SK-N-SH (cell line): ENCODE results near the gene CSNK2A1. TPM values are rescaled to one million over a fixed set of nuclear protein-coding genes. Genes with fewer than 3 reads are reported as not detected.
A peak's percentile ranks its signal among the peaks of the same experiment; 100 is the strongest.

ENCODE experiments used
- CTCF ChIA-PET: fragments of 300-600, 350-600 bp; formaldehyde crosslinking; extraction: SDS; loops from one replicate; lab custom pipeline; 2021; lab: Yijun Ruan, JAX
- POLR2A ChIA-PET: fragments of 350-600 bp; sonication (Branson Sonifier 250); formaldehyde crosslinking; extraction: SDS; loops from one replicate; lab custom pipeline; 2020; ENCODE audit warnings: antibody characterized with exemption, inconsistent platforms; lab: Yijun Ruan, JAX
- DNase-seq: peaks from one replicate; pipeline ENCODE4 v3.0.0; 2012
- H2AFZ ChIP-seq: fragments of 200-600 bp; sonication (generic); 2 replicates; pipeline ENCODE4 v1.8.1; 2016; ENCODE audit warnings: antibody characterized with exemption, mild to moderate bottlenecking, low read depth
- H3F3A ChIP-seq: fragments of 200-600 bp; sonication (generic); replicated peaks from 2 replicates; pipeline ENCODE3; 2016; ENCODE audit warnings: antibody characterized with exemption, mild to moderate bottlenecking; ENCODE audit not compliant: insufficient read depth
- H3K27ac ChIP-seq, 2 experiments: fragments of 200-500 bp in 1 of 2; fragments of 200-600 bp in 1 of 2; sonication (Bioruptor generic) in 1 of 2; sonication (generic), shearing (Covaris generic) in 1 of 2; 2 replicates each; pipeline versions ENCODE4 v1.5.1 to v1.6.1; 2014 to 2016; ENCODE audit warnings: low read depth in 2 of 2, inconsistent platforms in 1 of 2, low read length in 1 of 2, mild to moderate bottlenecking in 1 of 2, mixed read lengths in 1 of 2
- H3K27me3 ChIP-seq: fragments of 200-600 bp; sonication (generic), shearing (Covaris generic); 2 replicates; pipeline ENCODE4 v1.6.1; 2016; ENCODE audit warnings: mixed run types; ENCODE audit not compliant: insufficient read depth
- H3K36me3 ChIP-seq, 2 experiments: fragments of 200-500 bp in 1 of 2; fragments of 200-600 bp in 1 of 2; sonication (Bioruptor generic) in 1 of 2; sonication (generic) in 1 of 2; replicated peaks in 1 of 2; 2 replicates each; pipeline versions ENCODE3 to v1.5.1; 2014 to 2016; ENCODE audit warnings: low read length in 1 of 2, mild to moderate bottlenecking in 1 of 2; ENCODE audit not compliant: insufficient read depth in 2 of 2, control insufficient read depth in 1 of 2
- H3K4me1 ChIP-seq, 2 experiments: fragments of 200-500 bp in 1 of 2; fragments of 200-600 bp in 1 of 2; sonication (Bioruptor generic) in 1 of 2; sonication (generic), shearing (Covaris generic) in 1 of 2; 2 replicates each; pipeline versions ENCODE4 v1.5.1 to v1.6.1; 2014 to 2016; ENCODE audit warnings: low read depth in 1 of 2, low read length in 1 of 2, mixed run types in 1 of 2; ENCODE audit not compliant: insufficient read depth in 2 of 2, control insufficient read depth in 1 of 2
- H3K4me2 ChIP-seq: fragments of 200-600 bp; sonication (generic), shearing (Covaris generic); 2 replicates; pipeline ENCODE4 v1.6.1; 2017; ENCODE audit warnings: mixed run types
- H3K4me3 ChIP-seq, 2 experiments: fragments of 200-500 bp in 1 of 2; fragments of 200-600 bp in 1 of 2; sonication (Bioruptor generic) in 1 of 2; sonication (generic), shearing (Covaris generic) in 1 of 2; 2 replicates each; pipeline versions ENCODE4 v1.5.1 to v1.8.1; 2014 to 2016; ENCODE audit warnings: low read depth in 2 of 2, inconsistent platforms in 1 of 2, low read length in 1 of 2, mild to moderate bottlenecking in 1 of 2, mixed read lengths in 1 of 2, moderate library complexity in 1 of 2
- H3K79me2 ChIP-seq: fragments of 200-600 bp; sonication (generic); 2 replicates; pipeline ENCODE4 v1.8.1; 2017; ENCODE audit warnings: mild to moderate bottlenecking; ENCODE audit not compliant: insufficient read depth
- H3K9ac ChIP-seq: fragments of 200-600 bp; sonication (generic); 2 replicates; pipeline ENCODE4 v1.6.1; 2017; ENCODE audit warnings: mixed run types
- H3K9me2 ChIP-seq: fragments of 200-600 bp; sonication (generic); 2 replicates; pipeline ENCODE4 v1.6.1; 2017; ENCODE audit warnings: mixed run types
- H3K9me3 ChIP-seq: fragments of 200-600 bp; sonication (generic); 2 replicates; pipeline ENCODE4 v1.6.1; 2017; ENCODE audit warnings: mixed run types, mild to moderate bottlenecking, moderate library complexity
- H4K20me1 ChIP-seq: fragments of 200-600 bp; sonication (generic); 2 replicates; pipeline ENCODE4 v1.6.1; 2017; ENCODE audit warnings: mild to moderate bottlenecking, mixed run types; ENCODE audit not compliant: insufficient read depth
- CTCF ChIP-seq: fragments of 200-600 bp; sonication (generic); IDR thresholded peaks from 2 replicates; pipeline ENCODE4 v1.6.1; 2017; ENCODE audit warnings: antibody characterized with exemption, mild to moderate bottlenecking, moderate library complexity
- EP300 ChIP-seq, 2 experiments: IDR thresholded peaks; 2 replicates each; pipeline versions ENCODE4 v1.4.0 to v1.6.1; 2012; ENCODE audit warnings: borderline replicate concordance in 1 of 2, low read depth in 1 of 2, low read length in 1 of 2
- IRF3 ChIP-seq: fragments of 150-350 bp; IDR thresholded peaks from 2 replicates; pipeline ENCODE4 v1.6.1; 2016; ENCODE audit warnings: mild to moderate bottlenecking, low read depth, low read length
- JUND ChIP-seq: IDR thresholded peaks from 2 replicates; pipeline ENCODE4 v1.4.0; 2012
- MXI1 ChIP-seq: IDR thresholded peaks from 2 replicates; pipeline ENCODE4 v1.6.1; 2012; ENCODE audit warnings: mild to moderate bottlenecking, low read depth, low read length, improper control_type of control experiment
- NRF1 ChIP-seq: IDR thresholded peaks from 2 replicates; pipeline ENCODE4 v1.6.1; 2012; ENCODE audit warnings: low read depth, mild to moderate bottlenecking, low read length
- POLR2AphosphoS5 ChIP-seq: IDR thresholded peaks from 2 replicates; pipeline ENCODE4 v1.6.1; 2012; ENCODE audit warnings: low read depth, low read length
- RAD21 ChIP-seq: IDR thresholded peaks from 2 replicates; pipeline ENCODE4 v1.6.1; 2012; ENCODE audit warnings: mild to moderate bottlenecking, low read length
- REST ChIP-seq: IDR thresholded peaks from 2 replicates; pipeline ENCODE4 v1.6.1; 2012; ENCODE audit warnings: mild to moderate bottlenecking, low read depth, low read length, moderate library complexity
- RFX5 ChIP-seq: IDR thresholded peaks from 2 replicates; pipeline ENCODE4 v1.6.1; 2012; ENCODE audit warnings: mild to moderate bottlenecking, improper control_type of control experiment, low read length
- SIN3A ChIP-seq: IDR thresholded peaks from 2 replicates; pipeline ENCODE4 v1.6.1; 2012; ENCODE audit warnings: low read depth, mild to moderate bottlenecking, low read length, moderate library complexity, borderline replicate concordance
- SMC3 ChIP-seq: IDR thresholded peaks from 2 replicates; pipeline ENCODE4 v1.6.1; 2012; ENCODE audit warnings: low read depth, low read length, improper control_type of control experiment
- USF1 ChIP-seq: IDR thresholded peaks from 2 replicates; pipeline ENCODE4 v1.4.0; 2012; ENCODE audit warnings: low read depth, borderline replicate concordance
- WGBS: methylation state at CpG from one replicate; pipeline ENCODE4 v1.1.6; 2017; ENCODE audit warnings: low lambda C conversion rate; 5-methylcytosine and 5-hydroxymethylcytosine counted together
- polyA plus RNA-seq, 3 experiments: library from polyadenylated mRNA; depleted of rRNA; stranded (reverse); fragments of >200 nt; gene quantifications; 2 replicates each; pipeline ENCODE4 v1.2.3, GENCODE V29; 2012

Gene CSNK2A1
- polyA plus RNA-seq, 1 of the 3 experiments (the other 2 are of a cell fraction), result 61.9 TPM

GRCh38 chr20:431012-431904 is 112.3 kb downstream of the CSNK2A1 start:
- H3K9me2 ChIP-seq, result no peaks in the 10 kb centered on the region
- peaks cover 12% of the 10 kb centered on the region for H3F3A ChIP-seq
- peak; percentile 91 for DNase-seq
- H4K20me1 ChIP-seq, result peaks cover 3% of the 10 kb centered on the region; the same call in 1 of the 2 replicates
- ChIA-PET POLR2A (interaction anchor here (0.6 to 1.8 kb wide), 4 partner anchors 22 to 84 kb away, joined by 3 to 10 read pairs (median 5); partner anchors contain the start of gene TRIB3), CTCF (interaction anchor here (0.6 to 6.8 kb wide), 50 partner anchors 8 to 342 kb away, joined by 3 to 94 read pairs (median 5); partner anchors contain the start of genes TBC1D20 and TRIB3)
- no peaks in the 10 kb centered on the region for H3K9me3 ChIP-seq
- TF ChIP-seq MXI1, result peak; percentile 68; the same call in 1 of the 2 replicates
- 0 out of 2 replicates have a peak, but pooled peaks have one; percentile 22 for TF ChIP-seq REST
- TF ChIP-seq USF1, result no peak
- TF ChIP-seq RAD21, result peak; percentile 83
- 0 out of 2 replicates have a peak, but pooled peaks have one; percentile 9 for TF ChIP-seq POLR2AphosphoS5
- no peak for TF ChIP-seq EP300 (IDR thresholded peaks at IDR 0.05; ENCODE audit: borderline replicate concordance in 1 of 2, low read depth in 1 of 2, low read length in 1 of 2)
- TF ChIP-seq JUND, result no peak
- no peak for TF ChIP-seq IRF3
- peak; percentile 74 for TF ChIP-seq CTCF
- TF ChIP-seq SMC3, result peak; percentile 93
- TF ChIP-seq RFX5, result peak; percentile 27; the same call in 1 of the 2 replicates
- TF ChIP-seq SIN3A, result 0 out of 2 replicates have a peak, but pooled peaks have one; percentile 25
- no peak; the same call in 1 of the 2 replicates for TF ChIP-seq NRF1
- no peaks in the 10 kb centered on the region for H3K27me3 ChIP-seq
- H3K4me2 ChIP-seq, result no peak overlapping the region
- 61% methylated on average over 13 of the region's 17 CpGs for WGBS
- no peak overlapping the region for H3K4me3 ChIP-seq
- H3K27ac ChIP-seq, result peak overlapping the region; percentile 22 to 51; a peak in 2 of 4 replicates
- H3K79me2 ChIP-seq, result no peaks in the 10 kb centered on the region
- no peak overlapping the region for H3K9ac ChIP-seq
- peaks cover 28 to 68% of the 10 kb centered on the region in 2 experiments for H3K36me3 ChIP-seq
- H3K4me1 ChIP-seq, result peaks cover 0 to 5% of the 10 kb centered on the region in 2 experiments; a peak in 1 of 4 replicates
- no peak overlapping the region for H2AFZ ChIP-seq
